GM13976 (cell line): ENCODE results near the gene CHD9.

Experiments
- DNase-seq: peaks from one replicate; pipeline ENCODE4 v3.0.0; 2012; ENCODE audit warnings: low spot score
- in situ Hi-C: fragments of 300-500 bp; cut with MboI; formaldehyde crosslinking; loops from one replicate; pipeline ENCODE4 v1.12.0; 2022; ENCODE audit warnings: low sequenced_read_pairs, mixed read lengths, inconsistent platforms; ENCODE audit not compliant: unreplicated experiment
- TF ChIP-seq, protein P1 (sequence below): IDR thresholded peaks from 2 replicates; pipeline ENCODE4 v1.5.1; 2012; ENCODE audit warnings: borderline replicate concordance, mild to moderate bottlenecking; ENCODE audit not compliant: insufficient read depth; ENCODE audit errors: extremely low read depth, missing control alignments, control extremely low read depth

The CHD9 gene

DNA sequence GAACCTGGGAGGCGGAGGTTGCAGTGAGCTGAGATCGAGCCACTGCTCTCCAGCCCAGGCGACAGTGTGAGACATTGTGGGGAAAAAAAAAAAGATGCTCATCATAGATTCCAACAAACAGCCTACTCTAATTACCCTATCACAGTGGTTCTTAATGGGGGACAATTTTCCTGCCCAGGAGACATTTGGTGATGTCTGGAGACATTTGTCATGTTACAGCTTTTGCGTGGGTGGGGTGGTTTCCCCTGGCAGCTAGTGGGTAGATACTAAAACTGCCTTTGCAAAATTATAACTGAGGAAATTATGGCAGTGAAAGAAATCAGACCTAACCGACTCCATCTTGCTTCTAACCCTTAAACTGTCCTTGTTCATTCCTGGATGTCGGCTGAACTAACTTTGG lies 287.0 kb downstream of the CHD9 start:
- no peak for DNase-seq
- in situ Hi-C loops, result no loop called here
- TF ChIP-seq, protein P1, sequence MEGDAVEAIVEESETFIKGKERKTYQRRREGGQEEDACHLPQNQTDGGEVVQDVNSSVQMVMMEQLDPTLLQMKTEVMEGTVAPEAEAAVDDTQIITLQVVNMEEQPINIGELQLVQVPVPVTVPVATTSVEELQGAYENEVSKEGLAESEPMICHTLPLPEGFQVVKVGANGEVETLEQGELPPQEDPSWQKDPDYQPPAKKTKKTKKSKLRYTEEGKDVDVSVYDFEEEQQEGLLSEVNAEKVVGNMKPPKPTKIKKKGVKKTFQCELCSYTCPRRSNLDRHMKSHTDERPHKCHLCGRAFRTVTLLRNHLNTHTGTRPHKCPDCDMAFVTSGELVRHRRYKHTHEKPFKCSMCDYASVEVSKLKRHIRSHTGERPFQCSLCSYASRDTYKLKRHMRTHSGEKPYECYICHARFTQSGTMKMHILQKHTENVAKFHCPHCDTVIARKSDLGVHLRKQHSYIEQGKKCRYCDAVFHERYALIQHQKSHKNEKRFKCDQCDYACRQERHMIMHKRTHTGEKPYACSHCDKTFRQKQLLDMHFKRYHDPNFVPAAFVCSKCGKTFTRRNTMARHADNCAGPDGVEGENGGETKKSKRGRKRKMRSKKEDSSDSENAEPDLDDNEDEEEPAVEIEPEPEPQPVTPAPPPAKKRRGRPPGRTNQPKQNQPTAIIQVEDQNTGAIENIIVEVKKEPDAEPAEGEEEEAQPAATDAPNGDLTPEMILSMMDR, result no peak

DNA sequence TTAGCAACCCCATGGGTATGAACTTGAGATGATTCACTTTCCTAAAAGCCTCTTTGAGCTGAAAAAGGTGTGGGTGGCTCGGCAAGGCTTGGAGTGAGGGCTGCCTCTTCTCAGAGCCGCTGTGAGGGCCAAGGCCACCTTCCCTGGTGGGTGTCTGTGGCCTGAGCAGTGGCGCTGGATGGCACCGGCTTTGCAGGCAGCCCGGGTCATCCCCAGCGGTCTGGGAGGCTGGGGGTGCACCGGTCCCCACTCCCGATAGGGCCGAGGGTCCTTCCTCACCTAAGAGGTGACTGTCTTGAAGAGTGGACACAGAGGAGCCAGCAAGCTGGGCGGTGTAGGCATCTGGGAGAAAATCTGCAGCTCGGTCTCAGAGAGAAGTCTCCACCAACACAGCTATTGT lies 300.3 kb downstream of the CHD9 start:
- TF ChIP-seq, protein P1, result no peak
- no peak for DNase-seq
- in situ Hi-C loops, result no loop called here

DNA sequence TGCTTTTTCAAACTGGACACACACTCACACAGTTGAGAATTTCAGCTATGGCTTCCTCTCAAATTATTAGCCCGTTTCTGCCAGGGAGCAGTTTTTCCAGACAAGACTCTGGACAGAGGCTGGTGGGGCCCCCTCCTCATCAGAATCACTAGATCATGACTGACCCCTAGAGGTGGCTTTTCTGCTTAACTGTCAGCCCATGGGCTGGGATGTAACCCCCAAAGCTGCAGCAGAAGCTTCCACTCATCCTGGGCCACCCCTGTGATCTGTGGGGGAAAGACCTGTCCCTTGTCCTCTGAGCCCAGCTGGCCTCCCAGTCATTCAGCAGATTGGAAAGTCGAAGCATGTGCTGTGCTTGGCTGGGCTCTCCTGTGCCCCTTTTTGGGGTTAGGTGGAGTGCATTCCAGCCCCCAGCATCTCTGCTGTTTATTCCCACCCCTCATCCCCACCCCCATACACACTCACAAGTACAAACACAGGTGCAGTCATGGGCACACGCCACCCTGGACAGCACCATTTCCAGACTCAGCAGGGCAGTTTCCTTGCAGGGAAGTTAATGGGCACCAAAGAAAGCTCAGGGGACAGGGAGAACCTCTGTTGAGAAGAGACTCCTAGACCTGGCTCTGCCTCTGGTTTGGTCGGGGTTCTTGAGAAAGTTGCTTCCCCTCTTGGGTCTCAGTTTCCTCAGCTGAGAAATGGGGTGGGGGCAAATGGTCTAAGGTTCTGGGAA lies 301.9 kb downstream of the CHD9 start:
- in situ Hi-C loops, result no loop called here
- DNase-seq, result no peak
- TF ChIP-seq, protein P1, result no peak

DNA sequence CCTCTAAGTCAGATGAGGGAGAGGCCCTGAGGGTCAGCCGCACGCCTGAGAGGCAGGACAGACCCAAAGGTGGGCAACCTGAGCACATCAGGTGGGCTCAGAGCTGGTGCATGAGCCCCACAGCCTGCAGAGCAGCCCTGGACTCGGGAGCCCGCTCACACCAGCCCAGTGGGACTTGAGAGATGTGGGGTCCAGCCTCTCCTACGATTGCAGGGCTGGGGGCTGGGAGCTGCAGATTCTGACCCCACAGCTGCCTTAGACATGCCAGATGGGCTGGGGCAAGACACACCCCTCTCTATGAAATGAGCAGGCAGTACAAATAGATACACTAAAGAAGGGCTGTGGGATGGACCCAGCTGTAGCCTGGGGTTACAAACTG lies 302.4 kb downstream of the CHD9 start:
- in situ Hi-C loops, result no loop called here
- TF ChIP-seq, protein P1, result no peak
- DNase-seq, result no peak

DNA sequence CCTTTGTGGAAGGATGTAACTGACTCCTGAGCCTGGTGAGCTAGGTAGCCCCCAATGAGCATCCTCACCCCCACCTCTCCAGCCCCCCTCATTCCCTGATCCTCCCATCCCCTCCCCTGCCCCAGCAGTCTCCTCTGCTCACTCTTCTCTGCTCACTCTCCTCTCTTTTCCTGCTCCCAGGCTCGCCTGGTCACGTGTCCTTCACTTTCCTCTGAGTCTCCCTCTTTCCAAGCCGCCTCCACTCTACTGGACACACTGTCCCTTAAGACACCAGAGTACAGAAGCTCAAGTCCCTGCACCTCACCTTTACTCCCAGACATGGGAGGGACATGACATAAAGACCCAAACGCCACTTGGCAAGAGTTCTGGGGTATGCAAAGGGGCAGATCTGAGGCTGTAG lies 303.2 kb downstream of the CHD9 start:
- in situ Hi-C loops, result no loop called here
- TF ChIP-seq, protein P1, result no peak
- no peak for DNase-seq

DNA sequence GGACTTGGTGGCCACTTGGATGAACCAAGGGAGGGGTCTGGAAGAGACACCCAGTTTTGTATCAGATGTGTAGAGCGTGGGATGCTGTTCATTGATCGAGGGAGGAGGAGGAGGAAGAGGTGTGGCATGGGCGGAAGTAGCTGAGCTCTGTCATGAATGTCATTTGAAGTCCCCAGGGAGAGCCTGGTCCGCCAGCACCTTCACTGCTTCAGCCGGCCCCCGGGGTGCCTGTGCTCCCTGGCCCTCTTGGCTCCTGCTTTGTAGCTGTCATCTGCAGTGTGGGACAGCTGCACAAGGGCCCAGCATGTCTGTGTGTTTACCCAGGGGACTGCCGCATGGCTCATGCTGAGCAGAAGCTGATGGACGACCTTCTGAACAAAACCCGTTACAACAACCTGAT lies 304.1 kb downstream of the CHD9 start:
- TF ChIP-seq, protein P1, result no peak
- in situ Hi-C loops, result no loop called here
- DNase-seq, result no peak
